ENCODE data around the gene SLC13A5.

DNA sequence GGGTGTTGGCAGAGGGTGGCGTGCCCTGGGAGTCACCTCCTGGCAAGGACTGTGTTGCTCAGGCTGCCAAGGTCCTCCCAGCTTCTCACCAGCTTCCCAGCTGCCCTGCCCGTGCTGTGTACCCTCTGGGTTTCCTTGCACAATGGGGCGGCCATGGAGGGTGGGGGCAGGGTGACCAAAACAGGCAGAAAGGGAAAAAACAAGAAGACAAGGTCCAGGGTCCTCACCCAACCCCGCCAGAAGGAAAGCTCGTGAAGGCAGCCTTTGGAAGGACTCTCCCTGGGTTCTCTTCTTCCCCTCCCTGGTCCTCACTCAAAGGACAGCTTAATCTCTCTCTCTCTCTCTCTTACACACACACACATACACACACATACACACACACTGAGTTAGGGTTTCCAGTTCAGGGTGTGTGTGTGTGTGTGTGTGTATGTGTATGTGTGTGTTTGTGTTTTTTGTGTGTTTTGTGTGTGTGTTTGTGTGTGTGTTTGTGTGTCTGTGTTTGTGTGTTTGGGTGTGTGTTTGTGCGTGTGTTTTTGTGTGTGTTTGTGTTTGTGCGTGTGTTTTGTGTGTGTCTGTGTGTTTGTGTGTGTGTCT lies 2.0 kb downstream of the SLC13A5 start:
- TF ChIP-seq, protein P1, sequence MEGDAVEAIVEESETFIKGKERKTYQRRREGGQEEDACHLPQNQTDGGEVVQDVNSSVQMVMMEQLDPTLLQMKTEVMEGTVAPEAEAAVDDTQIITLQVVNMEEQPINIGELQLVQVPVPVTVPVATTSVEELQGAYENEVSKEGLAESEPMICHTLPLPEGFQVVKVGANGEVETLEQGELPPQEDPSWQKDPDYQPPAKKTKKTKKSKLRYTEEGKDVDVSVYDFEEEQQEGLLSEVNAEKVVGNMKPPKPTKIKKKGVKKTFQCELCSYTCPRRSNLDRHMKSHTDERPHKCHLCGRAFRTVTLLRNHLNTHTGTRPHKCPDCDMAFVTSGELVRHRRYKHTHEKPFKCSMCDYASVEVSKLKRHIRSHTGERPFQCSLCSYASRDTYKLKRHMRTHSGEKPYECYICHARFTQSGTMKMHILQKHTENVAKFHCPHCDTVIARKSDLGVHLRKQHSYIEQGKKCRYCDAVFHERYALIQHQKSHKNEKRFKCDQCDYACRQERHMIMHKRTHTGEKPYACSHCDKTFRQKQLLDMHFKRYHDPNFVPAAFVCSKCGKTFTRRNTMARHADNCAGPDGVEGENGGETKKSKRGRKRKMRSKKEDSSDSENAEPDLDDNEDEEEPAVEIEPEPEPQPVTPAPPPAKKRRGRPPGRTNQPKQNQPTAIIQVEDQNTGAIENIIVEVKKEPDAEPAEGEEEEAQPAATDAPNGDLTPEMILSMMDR (IDR thresholded peaks at IDR 0.05), result no peak
- no peak for TF ChIP-seq POLR2A (IDR thresholded peaks at IDR 0.05)
